ENCODE results near the gene CHRD.

CHRD gene

GRCh38 chr3:184384342-184384741 is 4.5 kb downstream of the CHRD start:
- H3K4me3 ChIP-seq (ENCODE audit: low read length in 2 of 2): no peak overlapping the region
- peaks cover 2 to 9% of the 10 kb centered on the region in 2 donors for H3K27me3 ChIP-seq (ENCODE audit: control insufficient read depth in 1 of 2, insufficient read depth in 2 of 2, low read length in 2 of 2)
- no peak overlapping the region for H3K27ac ChIP-seq (ENCODE audit: low read length)
- H3K9ac ChIP-seq (ENCODE audit: low read length in 2 of 2): no peak overlapping the region
- H3K4me1 ChIP-seq (ENCODE audit: control insufficient read depth, insufficient read depth, low read length): peaks cover 15% of the 10 kb centered on the region
- no peaks in the 10 kb centered on the region for H3K9me3 ChIP-seq (ENCODE audit: control insufficient read depth in 2 of 2, low read length in 2 of 2)
- peaks cover 0 to 3% of the 10 kb centered on the region in 2 donors for H3K36me3 ChIP-seq (ENCODE audit: control insufficient read depth in 2 of 2, insufficient read depth in 2 of 2, low read length in 2 of 2)

- Histone ChIP-seq H3K36me3 (ENCODE audit: control insufficient read depth in 2 of 2, insufficient read depth in 2 of 2, low read length in 2 of 2) (peaks cover 0 to 3% of the 10 kb centered on the region in 2 donors), H3K27me3 (ENCODE audit: control insufficient read depth in 1 of 2, insufficient read depth in 2 of 2, low read length in 2 of 2) (peaks cover 2 to 9% of the 10 kb centered on the region in 2 donors)
Observed at GRCh38 chr3:184384856-184385422, 5.1 kb downstream of the CHRD start.

GRCh38 chr3:184386047-184386806 is 6.4 kb downstream of the CHRD start:
- Histone ChIP-seq H3K27ac (ENCODE audit: low read length) (no peak overlapping the region), H3K9ac (ENCODE audit: low read length in 2 of 2) (no peak overlapping the region), H3K36me3 (ENCODE audit: control insufficient read depth in 2 of 2, insufficient read depth in 2 of 2, low read length in 2 of 2) (peaks cover 0 to 3% of the 10 kb centered on the region in 2 donors), H3K27me3 (ENCODE audit: control insufficient read depth in 1 of 2, insufficient read depth in 2 of 2, low read length in 2 of 2) (peaks cover 2 to 3% of the 10 kb centered on the region in 2 donors), H3K9me3 (ENCODE audit: control insufficient read depth in 2 of 2, low read length in 2 of 2) (no peaks in the 10 kb centered on the region), H3K4me3 (ENCODE audit: low read length in 2 of 2) (no peak overlapping the region), H3K4me1 (ENCODE audit: control insufficient read depth, insufficient read depth, low read length) (peaks cover 5% of the 10 kb centered on the region)

More at GRCh38 chr3:184384856-184385422, 5.1 kb downstream of the CHRD start:
- peaks cover 12% of the 10 kb centered on the region for H3K4me1 ChIP-seq (ENCODE audit: control insufficient read depth, insufficient read depth, low read length)
- no peak overlapping the region for H3K4me3 ChIP-seq (ENCODE audit: low read length in 2 of 2)
- no peak overlapping the region for H3K27ac ChIP-seq (ENCODE audit: low read length)
- H3K9me3 ChIP-seq (ENCODE audit: control insufficient read depth in 2 of 2, low read length in 2 of 2): no peaks in the 10 kb centered on the region
- H3K9ac ChIP-seq (ENCODE audit: low read length in 2 of 2): no peak overlapping the region

GRCh38 chr3:184387174-184387714 is 7.4 kb downstream of the CHRD start:
- no peaks in the 10 kb centered on the region for H3K27me3 ChIP-seq (ENCODE audit: control insufficient read depth in 1 of 2, insufficient read depth in 2 of 2, low read length in 2 of 2)

GRCh38 chr3:184388164-184388935 is 8.5 kb downstream of the CHRD start:
- Histone ChIP-seq H3K27me3 (ENCODE audit: control insufficient read depth in 1 of 2, insufficient read depth in 2 of 2, low read length in 2 of 2) (no peaks in the 10 kb centered on the region), H3K36me3 (ENCODE audit: control insufficient read depth in 2 of 2, insufficient read depth in 2 of 2, low read length in 2 of 2) (peaks cover 0 to 3% of the 10 kb centered on the region in 2 donors), H3K9ac (ENCODE audit: low read length in 2 of 2) (no peak overlapping the region), H3K27ac (ENCODE audit: low read length) (no peak overlapping the region), H3K4me1 (ENCODE audit: control insufficient read depth, insufficient read depth, low read length) (no peaks in the 10 kb centered on the region), H3K4me3 (ENCODE audit: low read length in 2 of 2) (no peak overlapping the region), H3K9me3 (ENCODE audit: control insufficient read depth in 2 of 2, low read length in 2 of 2) (no peaks in the 10 kb centered on the region)

More at GRCh38 chr3:184387174-184387714, 7.4 kb downstream of the CHRD start:
- Histone ChIP-seq H3K27ac (ENCODE audit: low read length) (no peak overlapping the region), H3K9ac (ENCODE audit: low read length in 2 of 2) (no peak overlapping the region), H3K36me3 (ENCODE audit: control insufficient read depth in 2 of 2, insufficient read depth in 2 of 2, low read length in 2 of 2) (peaks cover 0 to 3% of the 10 kb centered on the region in 2 donors), H3K9me3 (ENCODE audit: control insufficient read depth in 2 of 2, low read length in 2 of 2) (no peaks in the 10 kb centered on the region), H3K4me1 (ENCODE audit: control insufficient read depth, insufficient read depth, low read length) (no peaks in the 10 kb centered on the region), H3K4me3 (ENCODE audit: low read length in 2 of 2) (no peak overlapping the region)

- Histone ChIP-seq H3K27me3 (ENCODE audit: control insufficient read depth in 1 of 2, insufficient read depth in 2 of 2, low read length in 2 of 2) (no peaks in the 10 kb centered on the region), H3K4me3 (ENCODE audit: low read length in 2 of 2) (no peak overlapping the region), H3K36me3 (ENCODE audit: control insufficient read depth in 2 of 2, insufficient read depth in 2 of 2, low read length in 2 of 2) (peaks cover 0 to 3% of the 10 kb centered on the region in 2 donors), H3K9ac (ENCODE audit: low read length in 2 of 2) (no peak overlapping the region), H3K9me3 (ENCODE audit: control insufficient read depth in 2 of 2, low read length in 2 of 2) (no peaks in the 10 kb centered on the region), H3K4me1 (ENCODE audit: control insufficient read depth, insufficient read depth, low read length) (no peaks in the 10 kb centered on the region), H3K27ac (ENCODE audit: low read length) (no peak overlapping the region)
Observed at GRCh38 chr3:184388936-184389230, 9.0 kb downstream of the CHRD start.

- H3K9ac ChIP-seq (ENCODE audit: low read length in 2 of 2): no peak overlapping the region
- no peaks in the 10 kb centered on the region for H3K9me3 ChIP-seq (ENCODE audit: control insufficient read depth in 2 of 2, low read length in 2 of 2)
- H3K27ac ChIP-seq (ENCODE audit: low read length): no peak overlapping the region
- peaks cover 0 to 3% of the 10 kb centered on the region in 2 donors for H3K36me3 ChIP-seq (ENCODE audit: control insufficient read depth in 2 of 2, insufficient read depth in 2 of 2, low read length in 2 of 2)
- H3K27me3 ChIP-seq (ENCODE audit: control insufficient read depth in 1 of 2, insufficient read depth in 2 of 2, low read length in 2 of 2): no peaks in the 10 kb centered on the region
- H3K4me1 ChIP-seq (ENCODE audit: control insufficient read depth, insufficient read depth, low read length): no peaks in the 10 kb centered on the region
- no peak overlapping the region for H3K4me3 ChIP-seq (ENCODE audit: low read length in 2 of 2)
Observed at GRCh38 chr3:184389384-184389783, 9.5 kb downstream of the CHRD start.

- H3K27me3 ChIP-seq (ENCODE audit: control insufficient read depth in 1 of 2, insufficient read depth in 2 of 2, low read length in 2 of 2): no peaks in the 10 kb centered on the region
- peaks cover 0 to 3% of the 10 kb centered on the region in 2 donors for H3K36me3 ChIP-seq (ENCODE audit: control insufficient read depth in 2 of 2, insufficient read depth in 2 of 2, low read length in 2 of 2)
- no peak overlapping the region for H3K9ac ChIP-seq (ENCODE audit: low read length in 2 of 2)
- no peaks in the 10 kb centered on the region for H3K9me3 ChIP-seq (ENCODE audit: control insufficient read depth in 2 of 2, low read length in 2 of 2)
- H3K4me1 ChIP-seq (ENCODE audit: control insufficient read depth, insufficient read depth, low read length): no peaks in the 10 kb centered on the region
- no peak overlapping the region for H3K4me3 ChIP-seq (ENCODE audit: low read length in 2 of 2)
- no peak overlapping the region for H3K27ac ChIP-seq (ENCODE audit: low read length)
Observed at GRCh38 chr3:184389935-184390528, 10.2 kb downstream of the CHRD start.

- H3K27me3 ChIP-seq (ENCODE audit: control insufficient read depth in 1 of 2, insufficient read depth in 2 of 2, low read length in 2 of 2): peaks cover 0 to 2% of the 10 kb centered on the region in 2 donors
- no peak overlapping the region for H3K9ac ChIP-seq (ENCODE audit: low read length in 2 of 2)
- peaks cover 0 to 2% of the 10 kb centered on the region in 2 donors for H3K36me3 ChIP-seq (ENCODE audit: control insufficient read depth in 2 of 2, insufficient read depth in 2 of 2, low read length in 2 of 2)
- no peak overlapping the region for H3K27ac ChIP-seq (ENCODE audit: low read length)
- no peaks in the 10 kb centered on the region for H3K4me1 ChIP-seq (ENCODE audit: control insufficient read depth, insufficient read depth, low read length)
- no peak overlapping the region for H3K4me3 ChIP-seq (ENCODE audit: low read length in 2 of 2)
- H3K9me3 ChIP-seq (ENCODE audit: control insufficient read depth in 2 of 2, low read length in 2 of 2): no peaks in the 10 kb centered on the region
Observed at GRCh38 chr3:184391266-184391665, 11.4 kb downstream of the CHRD start.

- Histone ChIP-seq H3K27me3 (ENCODE audit: control insufficient read depth in 1 of 2, insufficient read depth in 2 of 2, low read length in 2 of 2) (peaks cover 0 to 2% of the 10 kb centered on the region in 2 donors), H3K9ac (ENCODE audit: low read length in 2 of 2) (no peak overlapping the region), H3K4me3 (ENCODE audit: low read length in 2 of 2) (no peak overlapping the region), H3K9me3 (ENCODE audit: control insufficient read depth in 2 of 2, low read length in 2 of 2) (no peaks in the 10 kb centered on the region), H3K27ac (ENCODE audit: low read length) (no peak overlapping the region), H3K36me3 (ENCODE audit: control insufficient read depth in 2 of 2, insufficient read depth in 2 of 2, low read length in 2 of 2) (no peaks in the 10 kb centered on the region), H3K4me1 (ENCODE audit: control insufficient read depth, insufficient read depth, low read length) (no peaks in the 10 kb centered on the region)
Observed at GRCh38 chr3:184395320-184395660, 15.4 kb downstream of the CHRD start.
